HG02973 (cell line): ENCODE results near the gene SPTBN1.
"Not testable (repeated sequence)": the region's sequence is repeated elsewhere in the genome, so short reads cannot be mapped to it uniquely, and the experiment has no call there.

ENCODE experiments used
- ATAC-seq: cut with Tn5 transposase; IDR thresholded peaks from one replicate; pipeline ENCODE4 v1.9.1; 2021; ENCODE audit warnings: moderate library complexity; ENCODE audit not compliant: unreplicated experiment

SPTBN1 gene

GRCh38 chr2:54524226-54524991 lies 68.3 kb downstream of the SPTBN1 start:
- peak; percentile 59 for ATAC-seq

GRCh38 chr2:54525321-54525720 lies 69.2 kb downstream of the SPTBN1 start:
- no peak for ATAC-seq

GRCh38 chr2:54526226-54526879 lies 70.2 kb downstream of the SPTBN1 start:
- ATAC-seq = no peak

- ATAC-seq = no peak
These were observed 72.3 kb downstream of the SPTBN1 start for GRCh38 chr2:54528311-54528955.

GRCh38 chr2:54529518-54529917 lies 73.4 kb downstream of the SPTBN1 start:
- ATAC-seq = not testable (repeated sequence)

- ATAC-seq = no peak
These were observed 73.8 kb downstream of the SPTBN1 start for GRCh38 chr2:54529935-54530334.

GRCh38 chr2:54531558-54531957 lies 75.4 kb downstream of the SPTBN1 start:
- ATAC-seq = no peak

DNA sequence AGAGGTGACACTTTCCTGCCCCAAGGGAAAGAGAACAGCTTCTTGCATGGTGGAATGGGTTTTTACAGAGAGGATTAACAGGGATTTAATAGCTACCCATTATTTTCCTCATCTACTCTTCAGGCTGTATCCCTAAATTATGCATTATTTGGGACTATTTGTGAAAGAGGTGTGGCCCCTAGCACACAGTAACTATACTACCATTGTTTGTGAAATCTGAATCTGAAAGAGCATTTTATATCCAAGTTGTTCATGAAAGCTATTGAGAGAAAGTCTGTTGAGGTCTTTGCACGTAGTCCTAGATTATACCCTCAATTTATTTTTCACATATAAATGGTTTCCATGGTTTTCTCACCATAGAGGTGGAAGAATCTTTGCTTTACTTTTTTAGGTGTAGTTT lies 78.1 kb downstream of the SPTBN1 start:
- no peak for ATAC-seq

GRCh38 chr2:54534625-54535024 lies 78.5 kb downstream of the SPTBN1 start:
- ATAC-seq = no peak

DNA sequence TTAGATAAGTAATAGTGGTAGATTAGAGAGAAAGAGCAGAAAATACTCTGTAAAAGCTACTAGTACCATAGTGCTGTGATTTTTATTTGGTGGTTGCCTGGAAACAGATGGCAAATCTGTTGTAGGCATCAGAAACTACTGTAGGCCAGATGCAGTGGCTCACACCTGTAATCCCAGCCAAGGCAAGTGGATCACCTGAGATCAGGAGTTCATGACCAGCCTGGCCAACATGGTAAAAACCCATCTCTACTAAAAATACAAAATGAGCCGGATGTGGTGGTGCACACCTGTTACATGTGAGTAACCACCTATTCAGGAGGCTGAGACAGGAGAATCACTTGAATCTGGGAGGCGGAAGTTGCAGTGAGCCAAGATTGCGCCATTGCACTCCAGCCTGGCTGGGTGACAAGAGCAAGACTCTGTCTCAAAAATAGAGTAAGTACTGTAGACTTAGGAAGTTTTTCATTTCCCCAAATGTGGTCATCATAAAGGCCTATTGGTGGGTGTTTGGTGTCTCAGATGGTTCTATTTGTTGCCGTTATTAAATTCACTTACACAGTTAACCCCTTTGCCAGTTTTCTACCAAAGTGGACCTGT lies 79.6 kb downstream of the SPTBN1 start:
- no peak for ATAC-seq

GRCh38 chr2:54536720-54537119 lies 80.6 kb downstream of the SPTBN1 start:
- no peak for ATAC-seq

GRCh38 chr2:54538537-54538936 lies 82.4 kb downstream of the SPTBN1 start:
- ATAC-seq = no peak

GRCh38 chr2:54539683-54540082 lies 83.6 kb downstream of the SPTBN1 start:
- no peak for ATAC-seq

- no peak for ATAC-seq
These were observed 84.1 kb downstream of the SPTBN1 start for GRCh38 chr2:54540194-54540593.

GRCh38 chr2:54541995-54542394 lies 85.9 kb downstream of the SPTBN1 start:
- ATAC-seq = no peak

DNA sequence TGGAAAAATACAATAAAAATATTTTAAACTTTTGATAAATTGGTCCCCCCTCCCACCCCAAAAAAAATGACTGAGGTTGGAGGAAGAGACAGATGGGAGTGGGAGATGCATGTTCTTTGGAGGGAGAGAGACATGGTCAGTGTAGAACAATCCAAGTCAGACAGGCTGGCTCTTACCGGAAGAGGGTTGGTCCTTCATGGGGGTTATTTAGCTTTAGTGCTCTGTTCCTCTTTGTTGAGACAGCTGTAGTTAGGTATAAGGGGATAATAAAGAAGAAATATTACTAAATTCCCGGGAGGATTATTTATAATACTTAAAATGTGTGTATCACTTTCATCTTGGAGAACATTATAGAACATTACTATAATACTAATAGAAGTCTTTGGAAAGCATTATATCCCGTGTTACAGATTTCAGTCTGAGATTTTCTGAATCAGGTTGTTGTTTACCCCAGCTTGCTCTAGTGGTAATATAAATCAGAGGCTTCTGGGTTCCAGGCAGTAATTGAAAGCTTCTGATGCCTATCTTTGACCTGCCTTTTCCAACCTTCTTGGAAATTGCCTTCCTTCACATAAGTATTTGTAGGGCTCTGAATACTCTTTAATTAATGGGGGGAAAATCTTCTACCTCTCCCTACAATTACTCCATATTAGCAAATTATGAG lies 87.7 kb downstream of the SPTBN1 start:
- no peak for ATAC-seq

DNA sequence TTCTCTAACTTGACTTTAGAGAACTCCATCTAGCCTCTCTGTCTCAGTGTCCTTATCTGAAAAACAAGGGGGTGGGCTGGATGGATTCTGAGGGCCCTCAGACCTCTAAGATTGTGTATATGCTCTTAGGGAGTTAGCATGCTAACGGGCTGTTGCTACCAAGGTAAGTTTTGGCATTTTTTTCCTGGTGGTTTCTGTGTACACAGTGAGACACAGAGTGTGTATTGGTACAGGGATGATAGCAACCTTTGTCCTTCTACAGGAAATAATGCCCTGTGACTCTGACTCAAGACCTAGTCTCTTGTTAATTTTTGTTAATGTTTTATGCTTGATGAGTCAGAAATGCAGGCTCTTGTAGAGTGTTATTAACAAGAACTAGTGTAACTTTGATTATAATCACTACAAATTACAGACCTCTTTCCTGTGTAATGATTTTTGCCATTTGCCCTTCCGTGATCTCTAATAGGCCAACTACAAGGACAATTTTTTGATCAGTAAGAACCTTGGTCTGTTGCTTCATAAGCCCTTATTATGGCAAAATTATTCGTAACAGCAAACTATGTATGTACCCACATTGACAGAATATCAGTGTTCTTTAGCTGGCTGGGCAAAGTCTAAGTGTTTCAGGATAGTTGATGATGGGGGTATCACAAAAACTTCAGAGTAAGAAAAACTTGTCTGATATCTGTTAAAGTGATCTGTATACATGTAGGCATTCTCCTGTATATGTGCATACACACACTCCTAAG lies 89.7 kb downstream of the SPTBN1 start:
- peak; percentile 50 for ATAC-seq

DNA sequence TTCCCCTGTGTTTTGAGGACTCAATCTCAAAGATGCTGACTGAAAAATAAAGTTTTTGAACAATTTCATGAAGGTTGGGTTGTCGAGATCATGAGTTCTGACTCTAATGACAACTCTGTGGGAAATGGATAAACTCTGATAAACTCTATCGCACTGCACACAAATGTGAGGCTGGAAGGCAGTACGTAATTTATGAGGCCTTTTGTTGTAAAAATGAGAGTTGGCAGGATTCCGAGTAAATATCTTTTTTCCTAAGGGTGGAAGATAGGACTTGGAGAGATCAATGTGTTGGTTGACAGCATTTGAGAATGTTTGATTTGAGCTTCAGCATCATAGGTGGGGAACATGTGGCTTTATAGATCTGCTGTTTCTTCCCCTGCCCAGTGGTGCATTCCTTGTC lies 90.4 kb downstream of the SPTBN1 start:
- ATAC-seq = peak; percentile 1

DNA sequence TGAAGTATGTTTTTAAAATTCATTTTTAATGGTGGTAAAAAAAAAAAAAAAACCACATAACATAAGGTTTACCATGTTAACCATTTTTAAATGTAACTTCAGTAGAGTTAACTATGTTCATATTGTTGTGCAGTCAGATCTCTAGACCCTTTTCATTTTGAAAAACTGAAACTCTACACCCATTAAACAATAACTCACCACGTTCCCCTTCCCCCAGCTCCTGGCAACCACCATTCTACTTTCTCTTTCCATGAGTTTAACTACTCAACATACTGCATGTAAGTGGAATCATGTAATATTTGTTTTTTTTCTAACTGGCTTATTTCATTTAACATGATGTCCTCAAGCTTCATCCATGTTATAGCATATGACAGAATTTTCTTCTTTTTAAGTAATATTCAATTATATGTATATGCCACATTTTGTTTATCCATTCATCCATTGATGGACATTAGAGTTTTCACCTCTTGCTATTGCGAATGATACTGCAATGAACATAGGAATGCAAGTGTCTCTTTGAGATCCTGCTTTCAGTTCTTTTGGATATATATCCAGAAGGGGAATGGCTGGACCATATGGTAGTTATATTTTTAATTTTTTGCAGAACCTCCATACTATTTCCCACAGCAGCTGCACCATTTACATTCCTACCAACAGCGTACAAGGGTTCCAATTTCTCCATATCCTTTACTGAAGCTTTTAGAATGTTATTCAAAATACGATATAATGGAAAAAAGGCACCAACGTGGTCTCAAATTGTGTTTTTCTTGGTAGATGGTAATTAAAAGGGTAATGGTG lies 91.0 kb downstream of the SPTBN1 start:
- ATAC-seq = peak; percentile 51

DNA sequence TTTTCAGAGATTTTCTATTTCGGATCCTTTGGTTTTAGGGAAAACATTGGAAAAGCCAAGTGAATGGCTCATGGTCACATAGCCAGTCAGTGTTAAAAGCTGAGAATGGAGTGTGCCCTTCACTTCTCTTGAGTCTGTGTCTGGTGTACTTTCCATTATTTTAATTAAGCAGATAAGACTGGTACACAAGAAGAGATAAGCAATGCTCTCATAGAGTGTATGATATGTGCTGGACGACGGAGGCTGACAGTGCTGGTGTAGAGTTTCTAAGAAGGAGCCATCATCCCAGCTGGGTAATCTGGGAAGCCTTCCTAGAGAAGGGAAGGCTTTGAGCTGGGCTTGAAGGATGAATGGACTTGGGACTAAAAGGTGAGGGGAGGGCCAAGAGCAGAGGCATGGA lies 93.3 kb downstream of the SPTBN1 start:
- ATAC-seq = no peak
